Measurements from ENCODE around the gene TEX14.
A peak's percentile ranks its signal among the peaks of the same experiment; 100 is the strongest.

Gene TEX14

DNA sequence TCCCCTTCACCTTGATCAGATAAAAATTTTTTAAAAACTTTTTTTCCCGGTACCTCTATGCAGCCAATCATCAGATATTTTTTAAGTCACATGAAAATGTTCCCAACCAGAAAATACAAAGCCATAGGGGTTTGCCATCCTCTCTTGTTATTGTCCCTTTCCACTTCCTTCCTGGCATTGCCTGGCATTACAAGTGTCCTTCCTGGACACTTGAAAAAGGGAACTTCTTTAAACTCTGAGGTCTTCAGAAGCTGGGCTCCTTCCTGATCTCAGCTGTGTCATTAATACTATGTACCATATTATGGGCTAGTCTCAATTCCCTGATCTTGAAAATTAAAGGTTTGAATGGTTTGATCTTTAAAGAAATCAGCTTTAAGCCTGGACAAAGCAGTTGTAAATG is 64.9 kb downstream of the TEX14 start:
- DNase-seq (ENCODE audit: low spot score) = no peak
- TF ChIP-seq, protein P1, sequence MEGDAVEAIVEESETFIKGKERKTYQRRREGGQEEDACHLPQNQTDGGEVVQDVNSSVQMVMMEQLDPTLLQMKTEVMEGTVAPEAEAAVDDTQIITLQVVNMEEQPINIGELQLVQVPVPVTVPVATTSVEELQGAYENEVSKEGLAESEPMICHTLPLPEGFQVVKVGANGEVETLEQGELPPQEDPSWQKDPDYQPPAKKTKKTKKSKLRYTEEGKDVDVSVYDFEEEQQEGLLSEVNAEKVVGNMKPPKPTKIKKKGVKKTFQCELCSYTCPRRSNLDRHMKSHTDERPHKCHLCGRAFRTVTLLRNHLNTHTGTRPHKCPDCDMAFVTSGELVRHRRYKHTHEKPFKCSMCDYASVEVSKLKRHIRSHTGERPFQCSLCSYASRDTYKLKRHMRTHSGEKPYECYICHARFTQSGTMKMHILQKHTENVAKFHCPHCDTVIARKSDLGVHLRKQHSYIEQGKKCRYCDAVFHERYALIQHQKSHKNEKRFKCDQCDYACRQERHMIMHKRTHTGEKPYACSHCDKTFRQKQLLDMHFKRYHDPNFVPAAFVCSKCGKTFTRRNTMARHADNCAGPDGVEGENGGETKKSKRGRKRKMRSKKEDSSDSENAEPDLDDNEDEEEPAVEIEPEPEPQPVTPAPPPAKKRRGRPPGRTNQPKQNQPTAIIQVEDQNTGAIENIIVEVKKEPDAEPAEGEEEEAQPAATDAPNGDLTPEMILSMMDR (IDR thresholded peaks at IDR 0.05; ENCODE audit: extremely low read depth, missing control alignments) = no peak

DNA sequence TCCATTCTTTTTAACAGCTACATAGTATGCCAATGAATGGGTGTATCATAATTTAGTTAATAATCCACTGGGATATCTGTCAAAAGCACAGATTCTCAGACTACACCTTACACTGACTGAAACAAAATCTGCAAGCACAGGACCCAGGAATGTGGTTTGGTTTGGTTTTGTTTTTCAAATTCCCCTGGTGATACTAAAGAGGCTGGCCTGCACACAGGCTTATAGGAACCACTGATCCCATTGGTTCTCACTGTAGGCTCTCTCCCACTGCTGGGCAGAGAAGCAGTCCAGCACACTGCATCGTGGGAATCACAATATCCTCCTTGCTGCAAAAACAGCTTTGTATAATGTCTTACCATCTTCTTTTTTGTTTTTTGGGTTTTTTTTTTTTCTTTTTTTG is 67.1 kb downstream of the TEX14 start:
- no peak for DNase-seq (ENCODE audit: low spot score)
- TF ChIP-seq, protein P1 (IDR thresholded peaks at IDR 0.05; ENCODE audit: extremely low read depth, missing control alignments) = no peak

DNA sequence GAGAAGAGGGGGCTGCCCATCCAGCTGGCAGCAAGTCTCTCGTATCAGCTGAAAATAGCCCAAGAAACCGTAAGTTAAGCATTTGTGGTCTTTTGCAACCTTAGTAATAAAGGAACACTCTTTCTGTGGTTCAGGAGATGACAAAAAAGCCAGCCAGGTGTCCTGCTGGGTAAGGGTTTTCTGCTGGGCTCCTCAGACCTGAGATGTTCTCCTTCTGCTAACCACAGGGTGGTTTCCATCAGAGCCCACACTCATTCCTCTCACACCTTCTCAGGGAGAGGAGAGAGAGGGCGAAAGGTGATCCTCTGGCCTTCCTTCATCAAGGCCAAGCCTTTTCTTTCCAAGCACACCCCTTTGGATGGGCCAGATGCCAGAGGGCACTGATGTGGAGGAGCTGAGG is 70.7 kb downstream of the TEX14 start:
- TF ChIP-seq, protein P1 (IDR thresholded peaks at IDR 0.05; ENCODE audit: extremely low read depth, missing control alignments) = no peak
- peak; percentile 35 for DNase-seq (ENCODE audit: low spot score)

DNA sequence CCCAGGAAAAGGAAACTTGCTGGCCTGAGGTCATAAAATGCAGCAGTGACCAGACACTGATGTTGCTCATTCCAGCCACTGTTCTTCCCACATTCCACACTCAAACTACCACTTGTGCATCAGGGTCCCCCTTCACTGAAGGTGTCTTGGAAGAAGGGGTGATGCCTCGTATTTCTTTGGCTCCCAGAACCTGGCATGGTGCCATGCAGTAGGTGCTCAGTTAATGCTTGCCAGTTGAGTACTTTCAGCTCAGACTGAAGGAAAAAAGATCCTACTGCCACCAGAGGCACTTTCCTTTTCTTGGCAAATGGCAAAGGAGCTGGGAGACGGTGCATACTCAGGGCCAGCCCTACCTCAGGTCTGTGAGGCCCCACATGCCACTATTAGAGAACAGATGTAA is 73.5 kb downstream of the TEX14 start:
- DNase-seq (ENCODE audit: low spot score) = no peak
- TF ChIP-seq, protein P1 (IDR thresholded peaks at IDR 0.05; ENCODE audit: extremely low read depth, missing control alignments) = no peak

DNA sequence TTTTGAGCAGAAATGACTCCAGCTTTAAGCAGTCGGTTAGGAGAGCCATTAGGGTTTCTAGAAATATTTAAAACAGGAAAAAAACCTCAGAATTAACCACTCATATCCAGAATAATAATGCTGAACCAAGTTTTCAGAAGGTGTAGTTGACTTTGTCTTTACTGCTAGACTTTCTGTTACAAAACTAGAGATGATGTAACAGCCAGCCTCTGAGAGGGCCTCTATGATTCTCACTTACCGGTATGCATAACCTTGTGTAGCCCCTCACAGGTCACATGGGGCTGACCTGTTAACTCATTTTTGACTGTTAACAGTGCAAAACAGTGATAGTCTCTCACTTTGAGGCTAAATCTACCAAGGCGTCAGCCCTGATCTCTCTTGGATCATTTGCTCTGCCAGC is 74.3 kb downstream of the TEX14 start:
- TF ChIP-seq, protein P1 (IDR thresholded peaks at IDR 0.05; ENCODE audit: extremely low read depth, missing control alignments) = no peak
- peak; percentile 32 for DNase-seq (ENCODE audit: low spot score)

DNA sequence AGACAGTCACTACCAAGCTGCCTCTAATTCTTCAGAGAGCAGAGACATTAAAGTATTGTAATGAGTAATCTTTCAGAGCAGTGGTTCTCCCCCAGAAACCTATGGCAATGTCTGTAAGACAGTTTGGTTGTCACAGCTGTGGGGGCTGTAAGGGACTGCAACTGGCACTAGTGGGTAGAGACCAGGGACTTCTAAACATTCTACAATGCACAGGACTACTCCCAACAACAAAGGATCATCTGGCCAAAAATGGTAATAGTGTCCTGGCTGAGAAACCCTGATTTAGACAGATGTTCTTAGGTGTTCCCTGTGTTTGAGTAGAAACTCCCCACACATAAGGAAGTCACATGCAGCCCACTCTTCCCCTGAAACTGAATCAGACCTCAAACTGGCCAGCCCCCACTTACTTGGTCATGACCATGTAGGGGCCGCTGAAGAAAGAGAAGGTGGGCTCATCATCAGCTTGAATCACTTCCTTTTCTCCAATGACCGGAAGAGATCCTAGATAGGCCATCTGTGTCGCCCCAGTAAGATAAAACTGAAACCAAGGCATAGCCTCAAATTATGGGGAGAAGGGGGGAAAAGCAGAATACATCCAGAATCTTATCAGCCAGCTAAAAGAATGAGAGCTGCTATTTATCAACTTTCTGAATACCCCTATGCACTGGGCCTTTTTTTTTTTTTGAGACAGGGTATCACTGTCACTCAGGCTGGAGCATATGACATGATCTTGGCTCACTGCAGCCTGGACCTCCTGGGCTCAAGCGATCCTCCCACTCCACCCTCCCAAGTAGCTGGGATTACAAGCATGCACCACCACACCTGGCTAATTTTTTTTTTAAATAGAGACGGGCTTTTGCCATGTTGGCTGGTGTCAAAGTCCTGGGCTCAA is 75.8 kb downstream of the TEX14 start:
- TF ChIP-seq, protein P1 (IDR thresholded peaks at IDR 0.05; ENCODE audit: extremely low read depth, missing control alignments) = no peak
- peak; percentile 68 for DNase-seq (ENCODE audit: low spot score)

GRCh38 chr17:58614859-58615459 is 76.9 kb downstream of the TEX14 start:
- TF ChIP-seq, protein P1 (IDR thresholded peaks at IDR 0.05; ENCODE audit: extremely low read depth, missing control alignments) = no peak
- DNase-seq (ENCODE audit: low spot score) = no peak

Data from GM20000 (cell line).